DMS 273 (cell line): ENCODE measurements around the gene PLAC1.
A peak's percentile ranks its signal among the peaks of the same experiment; 100 is the strongest.

Experiments used
- DNase-seq: peaks from one replicate; lab custom pipeline; 2025; ENCODE audit not compliant: unreplicated experiment; lab: John Stamatoyannopoulos, UW

PLAC1 gene

GRCh38 chrX:134631426-134632346, 26.6 kb downstream of the PLAC1 start:
- DNase-seq = peak; percentile 89

- DNase-seq = no peak
Observed at GRCh38 chrX:134628663-134629062, 29.6 kb downstream of the PLAC1 start.

DNA sequence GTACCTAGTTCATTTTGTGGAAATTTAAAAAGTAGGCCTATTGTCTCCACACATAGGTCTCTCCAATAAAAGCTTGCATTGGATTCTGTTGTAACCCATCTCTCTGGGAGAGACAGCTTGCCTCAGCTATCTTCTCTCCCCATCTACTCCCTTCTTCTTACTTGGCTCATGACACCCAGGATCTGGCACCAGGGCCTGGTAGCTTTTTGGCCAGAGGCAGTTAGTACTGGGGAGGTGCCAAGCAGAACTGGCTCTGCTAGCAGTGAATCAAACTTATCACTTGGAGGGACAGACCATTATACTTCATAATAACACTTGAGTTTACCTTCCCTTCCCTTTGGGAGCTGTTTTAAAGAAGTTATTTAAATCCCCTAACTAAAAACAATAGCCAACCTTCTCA, 31.8 kb downstream of the PLAC1 start:
- DNase-seq = peak; percentile 26

DNA sequence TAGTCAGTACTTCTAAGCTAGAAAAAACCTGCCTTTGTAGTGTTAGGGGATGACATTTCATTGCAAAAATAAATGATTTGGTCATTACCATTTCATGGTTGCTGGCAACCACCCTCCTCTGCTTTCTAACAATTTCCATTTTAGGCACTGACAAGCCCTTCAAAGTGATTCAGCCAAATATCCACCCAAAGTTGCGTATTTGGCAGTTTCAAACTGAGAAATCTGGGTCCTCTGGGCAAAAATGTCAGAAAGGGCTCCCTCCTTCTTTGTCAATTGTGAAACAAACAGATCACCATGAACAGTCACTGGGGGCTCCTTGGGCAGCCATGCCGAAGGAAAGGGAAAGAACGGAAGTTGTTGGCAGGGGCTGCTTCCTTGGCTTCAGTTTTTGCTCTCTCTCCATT, 33.0 kb downstream of the PLAC1 start:
- no peak for DNase-seq

GRCh38 chrX:134624046-134624430, 34.2 kb downstream of the PLAC1 start:
- no peak for DNase-seq

DNA sequence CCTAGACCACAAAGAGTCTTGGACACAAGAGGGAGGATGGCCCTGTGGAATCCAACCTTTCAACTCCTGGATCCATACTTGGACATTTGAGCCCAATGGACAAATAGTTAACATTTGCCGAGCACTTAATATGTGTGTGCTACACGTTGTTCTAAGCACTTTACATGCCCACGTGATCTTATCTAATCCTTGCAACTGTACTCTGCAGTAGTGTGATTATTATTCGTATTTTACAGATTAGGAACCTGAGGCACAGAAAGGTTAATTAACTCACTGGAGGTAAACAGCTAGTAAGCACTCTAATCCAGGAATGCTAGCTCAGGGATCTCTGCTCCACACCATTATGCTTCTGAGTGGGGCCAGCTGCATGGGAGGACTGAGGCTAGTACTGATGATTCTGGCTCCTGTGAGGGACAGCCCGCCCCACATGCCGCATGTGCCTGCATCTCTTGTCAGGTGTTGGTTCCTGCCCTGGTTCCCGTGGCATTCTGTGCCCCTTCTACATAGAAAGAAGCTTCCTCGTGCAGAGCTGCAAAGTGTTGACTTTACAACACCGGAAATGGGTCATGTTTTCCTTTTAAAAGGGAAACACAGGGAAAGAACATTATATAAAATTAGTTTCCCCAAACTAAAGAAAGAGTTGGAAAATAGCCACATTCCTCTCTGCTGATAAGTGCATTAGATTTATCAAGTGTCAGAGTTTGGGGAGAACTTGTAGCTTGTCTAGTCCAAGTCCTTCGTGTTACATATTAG, 34.8 kb downstream of the PLAC1 start:
- DNase-seq = no peak

DNA sequence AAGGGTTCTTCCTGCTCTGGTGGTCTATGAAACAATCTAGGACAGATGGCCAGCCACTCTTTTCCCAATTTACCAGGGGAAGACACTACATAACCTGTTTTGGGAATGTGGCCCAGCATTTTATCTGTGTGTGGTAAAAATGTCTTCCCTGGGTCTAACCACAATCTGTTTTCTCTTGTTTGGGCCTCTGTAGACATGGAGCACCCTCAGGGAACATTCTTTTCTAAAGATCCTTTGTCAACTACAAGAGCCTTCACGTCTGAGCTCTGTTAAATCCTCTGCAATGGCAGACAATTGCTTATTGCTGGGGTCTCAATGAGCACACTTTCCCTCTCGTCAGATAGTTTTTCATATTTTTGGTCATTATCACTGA, 35.5 kb downstream of the PLAC1 start:
- no peak for DNase-seq

- DNase-seq = peak; percentile 88
Observed at GRCh38 chrX:134622056-134622812, 36.0 kb downstream of the PLAC1 start.

DNA sequence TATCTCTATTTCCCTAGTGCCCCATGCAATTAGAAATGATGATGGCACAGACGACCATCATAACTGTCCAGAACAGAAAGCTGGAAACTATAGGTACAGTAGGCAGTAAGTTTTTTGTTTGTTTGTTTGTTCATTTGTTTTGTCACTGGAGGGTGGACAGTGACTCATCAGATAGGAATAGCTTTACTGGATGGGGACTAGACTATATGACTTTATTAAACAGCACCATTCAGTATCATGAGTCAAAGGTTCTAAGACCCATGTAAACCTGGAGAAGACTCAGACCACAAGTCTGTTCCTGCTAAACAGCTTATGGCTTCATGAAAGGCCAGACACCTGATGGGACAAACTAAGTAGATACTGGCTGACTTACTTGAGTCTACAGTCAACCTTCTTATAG, 38.4 kb downstream of the PLAC1 start:
- no peak for DNase-seq

DNA sequence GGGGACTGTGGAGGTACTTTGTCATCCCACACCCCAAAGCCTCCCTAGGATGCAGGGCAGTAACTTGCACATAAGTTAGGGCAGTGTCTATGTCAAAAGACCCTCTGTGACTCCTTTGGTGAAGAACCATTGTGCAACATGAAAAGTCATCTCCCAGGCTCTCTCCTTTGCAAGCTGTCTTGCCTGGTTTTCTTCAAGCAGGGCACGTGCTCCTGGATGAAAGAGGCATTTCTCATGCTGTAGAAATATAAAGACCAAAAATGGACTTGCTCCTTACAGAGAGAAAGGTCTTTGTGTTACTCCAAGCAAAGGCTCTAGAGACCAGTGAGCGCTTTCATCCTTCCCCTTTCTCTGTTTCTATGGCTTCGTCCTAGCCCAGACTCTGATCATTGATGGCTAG, 44.9 kb downstream of the PLAC1 start:
- DNase-seq = no peak

GRCh38 chrX:134608153-134608552, 50.1 kb downstream of the PLAC1 start:
- DNase-seq = no peak

- DNase-seq = no peak
Observed at GRCh38 chrX:134607523-134607922, 50.7 kb downstream of the PLAC1 start.

- DNase-seq = peak; percentile 97
Observed at GRCh38 chrX:134604701-134605311, 53.5 kb downstream of the PLAC1 start.

- peak; percentile 65 for DNase-seq
Observed at GRCh38 chrX:134603806-134604700, 54.2 kb downstream of the PLAC1 start.

GRCh38 chrX:134602410-134602809, 55.9 kb downstream of the PLAC1 start:
- no peak for DNase-seq

- no peak for DNase-seq
Observed at GRCh38 chrX:134601240-134601765, 57.0 kb downstream of the PLAC1 start.

GRCh38 chrX:134600714-134601113, 57.6 kb downstream of the PLAC1 start:
- no peak for DNase-seq

DNA sequence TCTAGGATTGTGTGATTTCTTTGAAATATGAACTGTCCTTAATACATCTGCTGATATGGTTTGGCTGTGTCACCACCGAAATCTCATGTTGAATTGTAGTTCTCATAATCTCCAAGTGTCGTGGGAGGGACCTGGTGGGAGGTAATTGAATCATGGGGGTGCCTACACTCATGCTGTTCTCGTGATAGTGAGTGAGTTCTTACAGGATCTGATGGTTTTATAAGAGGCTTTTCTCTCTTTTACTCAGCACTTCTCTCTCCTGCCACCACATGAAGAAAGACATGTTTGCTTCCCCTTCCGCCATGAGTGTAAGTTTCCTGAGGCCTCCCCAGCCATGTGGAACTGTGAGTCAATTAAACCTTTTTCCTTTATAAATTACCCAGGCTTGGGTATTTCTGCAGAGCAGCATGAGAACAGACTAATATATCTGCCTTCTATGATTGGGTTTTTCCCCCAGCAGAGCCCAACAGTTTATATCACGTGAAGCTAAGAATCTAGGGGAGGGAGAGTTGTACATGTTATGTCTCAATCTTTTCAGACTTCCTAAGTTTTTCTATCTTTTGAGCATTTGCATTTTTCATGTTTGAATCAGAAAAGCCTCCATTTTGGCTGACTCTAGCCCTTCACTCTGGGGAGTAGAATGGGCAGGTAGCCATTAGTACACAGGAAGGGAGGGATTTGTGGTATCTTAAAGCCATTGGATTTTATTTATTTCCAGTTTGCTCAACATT, 58.9 kb downstream of the PLAC1 start:
- no peak for DNase-seq

GRCh38 chrX:134592303-134592702, 66.0 kb downstream of the PLAC1 start:
- DNase-seq = no peak
